ENCODE data around the gene RINT1. TPM values are rescaled to one million over a fixed set of nuclear protein-coding genes. Genes with fewer than 3 reads are reported as not detected.

The RINT1 gene
- 21.1 and 24.4 TPM in 2 replicates for total RNA-seq (ENCODE audit: low replicate concordance)
- long read RNA-seq, transcript RINT1-201 (15 exons, 2,976 nt) = major isoform, 190 of 243 reads
- long read RNA-seq, partial matches to known transcripts = 18 of 243 reads
- long read RNA-seq, other reads (novel, unspliced or antisense) = 35 of 243 reads

GRCh38 chr7:105531792-105532671, at the start of gene RINT1:
Gene RINT1 (plus strand): TSS chr7:105532201. CDS start chr7:105532316, 115 bp downstream.
- peak; percentile 86 for TF ChIP-seq CTCF (conservative IDR thresholded peaks at IDR 0.05)
- peak within 1 kb of the TSS; percentile 96 for H3K4me3 Mint-ChIP-seq
- peaks cover 4% of the 10 kb centered on the region for H3K36me3 Mint-ChIP-seq
- peaks cover 4% of the 10 kb centered on the region for H3K9me3 Mint-ChIP-seq
- H3K4me1 Mint-ChIP-seq (ENCODE audit: unreplicated experiment) = peaks cover 12% of the 10 kb centered on the region
- H3K27me3 Mint-ChIP-seq = no peaks in the 10 kb centered on the region
- DNase-seq (ENCODE audit: extremely low spot score, unreplicated experiment) = peak; percentile 92
- peak within 1 kb of the TSS; percentile 86 for H3K27ac Mint-ChIP-seq

- Mint-ChIP-seq H3K4me1 (ENCODE audit: unreplicated experiment) (peaks cover 5% of the 10 kb centered on the region), H3K36me3 (peaks cover 14% of the 10 kb centered on the region), H3K9me3 (no peaks in the 10 kb centered on the region), H3K27ac (peak overlapping the region; percentile 46), H3K4me3 (no peak overlapping the region), H3K27me3 (no peaks in the 10 kb centered on the region)
- no peak for DNase-seq (ENCODE audit: extremely low spot score, unreplicated experiment)
- TF ChIP-seq CTCF (conservative IDR thresholded peaks at IDR 0.05) = peak; percentile 52
These were observed 44.1 kb upstream of the RINT1 start for GRCh38 chr7:105487579-105488571.

- DNase-seq (ENCODE audit: extremely low spot score, unreplicated experiment) = no peak
- no peaks in the 10 kb centered on the region for H3K27me3 Mint-ChIP-seq
- peak overlapping the region; percentile 8 for H3K27ac Mint-ChIP-seq
- no peak for TF ChIP-seq CTCF (conservative IDR thresholded peaks at IDR 0.05)
- H3K9me3 Mint-ChIP-seq = no peaks in the 10 kb centered on the region
- no peak overlapping the region for H3K4me3 Mint-ChIP-seq
- H3K36me3 Mint-ChIP-seq = peaks cover 16% of the 10 kb centered on the region
- H3K4me1 Mint-ChIP-seq (ENCODE audit: unreplicated experiment) = peaks cover 5% of the 10 kb centered on the region
These were observed 42.6 kb upstream of the RINT1 start for GRCh38 chr7:105489409-105489808.

DNA sequence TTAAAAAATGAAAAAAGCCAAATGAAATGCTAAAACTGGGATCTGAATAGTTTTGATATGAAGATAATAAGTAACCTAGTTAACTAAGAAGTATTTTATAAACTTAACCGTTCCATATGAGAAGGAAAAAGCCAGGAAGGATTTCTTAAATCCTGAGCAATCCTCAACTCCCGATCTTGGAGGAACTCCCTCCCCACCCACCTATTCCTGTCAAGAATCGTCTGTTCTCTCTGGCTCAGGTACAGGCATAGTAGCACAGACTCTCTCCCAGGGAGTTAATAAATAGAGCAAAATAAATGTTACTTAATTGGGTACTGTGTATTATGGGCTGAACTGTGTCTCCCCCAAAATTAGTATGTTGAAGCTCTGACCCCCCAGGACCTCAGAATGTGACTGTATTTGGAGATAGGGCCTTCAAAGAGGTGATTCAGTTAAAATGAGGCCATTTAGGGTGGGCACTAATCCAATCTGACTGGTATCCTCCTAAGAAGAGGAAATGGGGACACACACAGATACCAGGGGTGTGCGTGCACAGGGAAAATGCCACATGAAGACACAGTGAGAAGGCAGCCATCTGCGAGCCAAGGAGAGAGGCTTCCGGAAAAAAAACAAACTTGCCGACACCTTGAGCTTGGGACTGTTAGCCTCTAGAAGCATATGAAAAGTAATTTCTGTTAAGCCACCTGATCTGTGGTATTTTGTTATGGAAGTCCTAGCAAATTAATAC, 38.6 kb upstream of the RINT1 start:
- H3K27me3 Mint-ChIP-seq = no peaks in the 10 kb centered on the region
- TF ChIP-seq CTCF (conservative IDR thresholded peaks at IDR 0.05) = no peak
- no peak overlapping the region for H3K4me3 Mint-ChIP-seq
- no peaks in the 10 kb centered on the region for H3K4me1 Mint-ChIP-seq (ENCODE audit: unreplicated experiment)
- no peak for DNase-seq (ENCODE audit: extremely low spot score, unreplicated experiment)
- peaks cover 3% of the 10 kb centered on the region for H3K36me3 Mint-ChIP-seq
- no peak overlapping the region for H3K27ac Mint-ChIP-seq
- no peaks in the 10 kb centered on the region for H3K9me3 Mint-ChIP-seq

DNA sequence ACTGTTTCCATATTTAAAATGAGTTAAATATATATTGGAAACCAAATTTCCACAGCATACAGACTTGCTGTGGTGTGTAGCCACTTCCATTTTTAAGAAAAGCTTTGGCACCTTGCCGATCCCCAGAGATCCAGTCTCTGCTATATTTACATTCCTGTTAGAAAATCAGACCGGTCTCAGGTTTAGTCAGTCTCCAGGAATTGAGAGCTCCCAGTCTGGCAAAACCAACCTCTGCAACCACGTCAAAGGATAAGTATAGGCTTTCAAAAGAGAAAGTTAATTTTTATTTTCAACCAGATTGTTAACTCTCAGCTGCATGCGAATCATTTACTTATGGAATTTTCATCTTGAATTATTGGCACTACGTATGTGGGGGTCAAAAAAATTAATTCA, 38.1 kb upstream of the RINT1 start:
- TF ChIP-seq CTCF (conservative IDR thresholded peaks at IDR 0.05) = no peak
- no peaks in the 10 kb centered on the region for H3K27me3 Mint-ChIP-seq
- no peak for DNase-seq (ENCODE audit: extremely low spot score, unreplicated experiment)
- no peak overlapping the region for H3K27ac Mint-ChIP-seq
- no peaks in the 10 kb centered on the region for H3K4me1 Mint-ChIP-seq (ENCODE audit: unreplicated experiment)
- peaks cover 5% of the 10 kb centered on the region for H3K36me3 Mint-ChIP-seq
- H3K9me3 Mint-ChIP-seq = no peaks in the 10 kb centered on the region
- H3K4me3 Mint-ChIP-seq = no peak overlapping the region

All from type B pancreatic cell (in vitro differentiated cells).